Kidney epithelial cell (primary cell): ENCODE measurements around the gene NDUFS5. TPM values are rescaled to one million over a fixed set of nuclear protein-coding genes. Genes with fewer than 3 reads are reported as not detected.
"Not testable (repeated sequence)": the region's sequence is repeated elsewhere in the genome, so short reads cannot be mapped to it uniquely, and the experiment has no call there.

Experiments
- DNase-seq: peaks from one replicate; pipeline ENCODE4 v3.0.0-alpha.2; 2010; ENCODE audit warnings: low read depth
- H3K27me3 ChIP-seq: 2 replicates; pipeline ENCODE4 v1.6.0; 2011; ENCODE audit warnings: low read length; ENCODE audit not compliant: control insufficient read depth, insufficient read depth
- H3K36me3 ChIP-seq: 2 replicates; pipeline ENCODE4 v1.5.1; 2011; ENCODE audit warnings: low read length; ENCODE audit not compliant: control insufficient read depth, insufficient read depth
- H3K4me3 ChIP-seq: 2 replicates; pipeline ENCODE4 v1.5.1; 2011; ENCODE audit warnings: low read depth, mild to moderate bottlenecking, control low read depth, low read length
- CTCF ChIP-seq: IDR thresholded peaks from 2 replicates; pipeline ENCODE4 v1.5.1; 2011; ENCODE audit warnings: mild to moderate bottlenecking, moderate library complexity, low read length, control low read depth, inconsistent platforms; ENCODE audit not compliant: insufficient read depth, poor library complexity, severe bottlenecking
- total RNA-seq: library from RNA; depleted of rRNA; stranded (reverse); fragments of >200 nt; gene quantifications from 2 replicates; pipeline ENCODE4 v1.2.3, GENCODE V29; 2015

NDUFS5 gene
- total RNA-seq, 1 donor from 2014 or later, result 403 TPM

- TF ChIP-seq CTCF, result no peak
- H3K27me3 ChIP-seq, result no peaks in the 10 kb centered on the region
- no peaks in the 10 kb centered on the region for H3K36me3 ChIP-seq
- no peak for DNase-seq
- no peak overlapping the region for H3K4me3 ChIP-seq
Observed at GRCh38 chr1:39006726-39007645, 19.2 kb upstream of the NDUFS5 start.

GRCh38 chr1:39014956-39015355, 11.2 kb upstream of the NDUFS5 start:
- not testable (repeated sequence) for H3K27me3 ChIP-seq, H3K36me3 ChIP-seq, DNase-seq, H3K4me3 ChIP-seq

GRCh38 chr1:39016604-39017171, 9.5 kb upstream of the NDUFS5 start:
- H3K36me3 ChIP-seq, result no peaks in the 10 kb centered on the region
- no peaks in the 10 kb centered on the region for H3K27me3 ChIP-seq
- no peak for TF ChIP-seq CTCF
- H3K4me3 ChIP-seq, result no peak overlapping the region
- DNase-seq, result no peak

- Histone ChIP-seq H3K4me3 (no peak overlapping the region), H3K36me3 (no peaks in the 10 kb centered on the region), H3K27me3 (no peaks in the 10 kb centered on the region)
- no peak for DNase-seq
- TF ChIP-seq CTCF, result no peak
Observed at GRCh38 chr1:39017266-39017665, 8.9 kb upstream of the NDUFS5 start.

- DNase-seq, H3K4me3 ChIP-seq, H3K27me3 ChIP-seq: not testable (repeated sequence)
Observed at GRCh38 chr1:39020494-39020893, 5.7 kb upstream of the NDUFS5 start.

GRCh38 chr1:39021426-39021825, 4.7 kb upstream of the NDUFS5 start:
- Histone ChIP-seq H3K4me3 (no peak overlapping the region), H3K36me3 (no peaks in the 10 kb centered on the region), H3K27me3 (no peaks in the 10 kb centered on the region)
- DNase-seq, result no peak
- no peak for TF ChIP-seq CTCF

More at GRCh38 chr1:39020494-39020893, 5.7 kb upstream of the NDUFS5 start:
- not testable (repeated sequence) for H3K36me3 ChIP-seq
